AG10803 (cell line): ENCODE measurements around the gene CACNA1S.
A peak's percentile ranks its signal among the peaks of the same experiment; 100 is the strongest.

Source experiments
- DNase-seq: peaks from one replicate; pipeline ENCODE4 v3.0.0; 2010; ENCODE audit warnings: low read depth
- H3K4me3 ChIP-seq: 2 replicates; pipeline ENCODE4 v1.5.1; 2011; ENCODE audit warnings: mild to moderate bottlenecking, low read length, control low read depth
- TF ChIP-seq, protein P1 (sequence below): conservative IDR thresholded peaks from 2 replicates; pipeline ENCODE4 v1.5.1; 2011; ENCODE audit warnings: mild to moderate bottlenecking, low read length, control low read depth, inconsistent platforms

CACNA1S gene

GRCh38 chr1:201144701-201145100, 32.5 kb upstream of the CACNA1S start:
- TF ChIP-seq, protein P1, sequence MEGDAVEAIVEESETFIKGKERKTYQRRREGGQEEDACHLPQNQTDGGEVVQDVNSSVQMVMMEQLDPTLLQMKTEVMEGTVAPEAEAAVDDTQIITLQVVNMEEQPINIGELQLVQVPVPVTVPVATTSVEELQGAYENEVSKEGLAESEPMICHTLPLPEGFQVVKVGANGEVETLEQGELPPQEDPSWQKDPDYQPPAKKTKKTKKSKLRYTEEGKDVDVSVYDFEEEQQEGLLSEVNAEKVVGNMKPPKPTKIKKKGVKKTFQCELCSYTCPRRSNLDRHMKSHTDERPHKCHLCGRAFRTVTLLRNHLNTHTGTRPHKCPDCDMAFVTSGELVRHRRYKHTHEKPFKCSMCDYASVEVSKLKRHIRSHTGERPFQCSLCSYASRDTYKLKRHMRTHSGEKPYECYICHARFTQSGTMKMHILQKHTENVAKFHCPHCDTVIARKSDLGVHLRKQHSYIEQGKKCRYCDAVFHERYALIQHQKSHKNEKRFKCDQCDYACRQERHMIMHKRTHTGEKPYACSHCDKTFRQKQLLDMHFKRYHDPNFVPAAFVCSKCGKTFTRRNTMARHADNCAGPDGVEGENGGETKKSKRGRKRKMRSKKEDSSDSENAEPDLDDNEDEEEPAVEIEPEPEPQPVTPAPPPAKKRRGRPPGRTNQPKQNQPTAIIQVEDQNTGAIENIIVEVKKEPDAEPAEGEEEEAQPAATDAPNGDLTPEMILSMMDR: no peak
- H3K4me3 ChIP-seq: no peak overlapping the region
- DNase-seq: no peak

GRCh38 chr1:201143726-201144635, 31.8 kb upstream of the CACNA1S start:
- no peak for DNase-seq
- H3K4me3 ChIP-seq: no peak overlapping the region
- TF ChIP-seq, protein P1: no peak

GRCh38 chr1:201142849-201143725, 30.9 kb upstream of the CACNA1S start:
- DNase-seq: peak; percentile 78
- TF ChIP-seq, protein P1: no peak

DNA sequence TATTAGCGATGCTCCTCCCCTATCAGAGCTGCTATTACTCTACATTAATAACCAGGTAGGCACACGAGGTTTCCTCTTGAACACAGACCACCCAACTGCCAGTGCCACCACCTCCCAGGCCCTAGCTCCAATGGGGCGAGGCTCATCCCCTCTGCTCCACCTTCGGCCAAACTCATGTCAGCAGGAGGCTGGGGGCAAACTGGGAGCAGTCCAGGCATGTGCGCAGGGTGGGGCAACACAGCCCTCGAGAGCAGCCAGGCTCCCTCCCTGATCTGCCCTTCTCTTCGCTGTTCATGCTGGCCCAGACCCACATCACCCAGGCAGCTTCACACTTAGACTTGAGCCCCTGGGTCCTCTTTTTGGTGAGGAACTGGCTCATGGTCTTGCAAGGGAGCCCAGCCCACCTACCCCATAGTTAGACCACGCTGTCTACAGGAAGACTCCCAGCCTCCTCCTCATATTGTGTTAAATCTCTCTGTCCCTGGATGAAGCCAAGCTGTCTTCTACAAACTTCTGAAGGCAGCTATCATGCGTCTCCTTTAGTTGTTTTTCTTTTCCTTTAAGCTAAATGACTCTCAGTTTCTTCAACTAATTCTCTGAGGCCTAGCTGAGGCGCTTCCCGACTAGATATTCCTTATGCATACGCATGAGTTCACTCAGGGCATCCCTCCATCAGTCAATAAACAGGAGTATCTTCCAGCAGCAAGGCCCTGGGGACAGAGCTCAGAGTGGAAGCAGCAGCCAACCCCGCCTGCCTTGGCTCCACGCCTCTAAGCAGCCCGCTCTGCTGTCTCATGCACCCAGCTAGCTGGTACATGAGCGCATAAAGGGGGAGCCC, 30.0 kb upstream of the CACNA1S start:
- peak; percentile 17 for DNase-seq
- no peak overlapping the region for H3K4me3 ChIP-seq
- TF ChIP-seq, protein P1: no peak

More at GRCh38 chr1:201142849-201143725, 30.9 kb upstream of the CACNA1S start:
- H3K4me3 ChIP-seq: no peak overlapping the region

DNA sequence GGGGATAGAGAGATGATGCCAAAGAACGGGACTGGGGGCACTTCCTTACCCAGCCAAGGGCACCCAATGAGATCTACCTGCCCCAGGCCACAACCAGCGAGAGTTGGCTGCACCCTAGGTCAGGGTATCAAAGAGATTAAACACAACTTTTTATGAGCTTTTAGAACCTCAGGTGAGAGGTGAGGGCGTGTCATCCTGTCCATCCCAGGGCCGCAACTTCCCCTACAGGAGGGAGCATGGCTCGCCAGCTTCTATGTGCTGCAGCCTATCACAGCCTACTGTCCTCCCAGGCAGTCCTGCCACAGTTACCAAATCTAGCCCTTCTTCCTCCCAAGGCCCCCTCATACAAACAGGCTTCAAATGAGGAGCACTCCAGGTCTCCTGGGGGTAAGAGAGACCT, 29.2 kb upstream of the CACNA1S start:
- H3K4me3 ChIP-seq: no peak overlapping the region
- no peak for DNase-seq
- TF ChIP-seq, protein P1: no peak

DNA sequence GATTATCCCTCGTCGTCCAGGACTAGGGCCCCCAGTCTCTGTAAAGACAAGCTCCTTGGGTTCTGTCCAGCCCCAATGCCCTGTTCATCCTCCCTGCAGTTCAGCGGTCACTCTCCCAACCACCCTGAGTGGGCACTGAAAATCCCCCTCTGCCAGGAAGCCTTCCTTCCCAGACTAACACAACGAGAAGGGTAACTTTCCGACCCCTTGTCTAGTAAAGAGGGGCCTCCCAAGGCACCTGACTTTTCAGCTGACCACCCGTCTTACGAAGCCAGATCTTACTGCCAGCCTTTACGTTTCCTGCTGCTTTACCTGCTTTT, 28.7 kb upstream of the CACNA1S start:
- no peak overlapping the region for H3K4me3 ChIP-seq
- DNase-seq: no peak
- TF ChIP-seq, protein P1: no peak
